Trophoblast cell (in vitro differentiated cells and primary cell): Measurements from ENCODE around the gene GRM5.

Experiments used
- DNase-seq, 2 donors: peaks; one replicate each; pipeline ENCODE4 v3.0.0-alpha.2; 2016
- H2AFZ ChIP-seq: 2 replicates; pipeline ENCODE4 v1.6.1; 2013; ENCODE audit warnings: low read length, moderate library complexity, mild to moderate bottlenecking; ENCODE audit not compliant: insufficient read depth, poor library complexity
- H2AK5ac ChIP-seq: 2 replicates; pipeline ENCODE4 v1.6.1; 2013; ENCODE audit warnings: mild to moderate bottlenecking, low read length
- H2BK120ac ChIP-seq: 2 replicates; pipeline ENCODE4 v1.6.1; 2013; ENCODE audit warnings: low read length, mild to moderate bottlenecking, moderate library complexity; ENCODE audit not compliant: insufficient read depth, poor library complexity
- H2BK12ac ChIP-seq: 2 replicates; pipeline ENCODE4 v1.6.1; 2013; ENCODE audit warnings: mild to moderate bottlenecking, low read length, moderate library complexity
- H2BK5ac ChIP-seq: 2 replicates; pipeline ENCODE4 v1.6.1; 2013; ENCODE audit warnings: low read length, low read depth, moderate library complexity, mild to moderate bottlenecking; ENCODE audit not compliant: poor library complexity
- H3K14ac ChIP-seq: 2 replicates; pipeline ENCODE4 v1.6.1; 2013; ENCODE audit warnings: mild to moderate bottlenecking, low read length
- H3K18ac ChIP-seq: 2 replicates; pipeline ENCODE4 v1.6.1; 2013; ENCODE audit warnings: mild to moderate bottlenecking, low read length
- H3K23ac ChIP-seq: 2 replicates; pipeline ENCODE4 v1.6.1; 2013; ENCODE audit warnings: low read length
- H3K27ac ChIP-seq: 2 replicates; pipeline ENCODE4 v1.5.1; 2013; ENCODE audit warnings: low read depth, mild to moderate bottlenecking, inconsistent platforms, low read length, moderate library complexity
- H3K27me3 ChIP-seq: 2 replicates; pipeline ENCODE4 v1.6.1; 2013; ENCODE audit warnings: inconsistent platforms, mild to moderate bottlenecking, low read length, moderate library complexity; ENCODE audit not compliant: insufficient read depth
- H3K36me3 ChIP-seq, 2 experiments: 1 replicate in 1 of 2; 2 replicates in 1 of 2; pipeline ENCODE4 v1.6.1; 2013; ENCODE audit warnings: low read length in 2 of 2, mild to moderate bottlenecking in 2 of 2, moderate library complexity in 1 of 2; ENCODE audit not compliant: insufficient read depth in 2 of 2, control insufficient read depth in 1 of 2
- H3K4ac ChIP-seq: 2 replicates; pipeline ENCODE4 v1.6.1; 2013; ENCODE audit warnings: low read depth, mild to moderate bottlenecking, low read length, moderate library complexity
- H3K4me1 ChIP-seq, 2 experiments: 1 replicate in 1 of 2; 2 replicates in 1 of 2; pipeline ENCODE4 v1.6.1; 2013; ENCODE audit warnings: low read length in 2 of 2, mild to moderate bottlenecking in 2 of 2, moderate library complexity in 1 of 2; ENCODE audit not compliant: insufficient read depth in 2 of 2, control insufficient read depth in 1 of 2
- H3K4me2 ChIP-seq: 2 replicates; pipeline ENCODE4 v1.6.1; 2013; ENCODE audit warnings: inconsistent platforms, mild to moderate bottlenecking, low read length, moderate library complexity
- H3K4me3 ChIP-seq: 2 replicates; pipeline ENCODE4 v1.5.1; 2013; ENCODE audit warnings: mild to moderate bottlenecking, low read depth, low read length, inconsistent platforms
- H3K79me1 ChIP-seq: one replicate; pipeline ENCODE4 v1.6.1; 2013; ENCODE audit warnings: low read length
- H3K79me2 ChIP-seq: 2 replicates; pipeline ENCODE4 v1.6.1; 2013; ENCODE audit warnings: low read length, mild to moderate bottlenecking; ENCODE audit not compliant: control insufficient read depth, insufficient read depth, poor library complexity
- H3K9ac ChIP-seq: 2 replicates; pipeline ENCODE4 v1.6.1; 2013; ENCODE audit warnings: mild to moderate bottlenecking, low read length
- H3K9me3 ChIP-seq: 2 replicates; pipeline ENCODE4 v1.6.1; 2013; ENCODE audit warnings: low read depth, mild to moderate bottlenecking, control low read depth, inconsistent platforms, low read length; ENCODE audit not compliant: insufficient read depth
- H4K12ac ChIP-seq: 2 replicates; pipeline ENCODE4 v1.6.1; 2013; ENCODE audit warnings: low read depth, mild to moderate bottlenecking, low read length, moderate library complexity
- H4K8ac ChIP-seq: 2 replicates; pipeline ENCODE4 v1.6.1; 2013; ENCODE audit warnings: low read depth, mild to moderate bottlenecking, low read length, moderate library complexity
- H4K91ac ChIP-seq: one replicate; pipeline ENCODE4 v1.6.1; 2013; ENCODE audit warnings: low read depth, mild to moderate bottlenecking, low read length, moderate library complexity
- WGBS: extraction: QIAGEN DNeasy Blood & Tissue Kit; methylation state at CpG from one replicate; pipeline ENCODE4 v1.1.7; 2013; ENCODE audit warnings: missing lambda C conversion rate; ENCODE audit not compliant: insufficient read length, insufficient coverage; ENCODE audit errors: extremely low coverage; 5-methylcytosine and 5-hydroxymethylcytosine counted together

Gene GRM5

GRCh38 chr11:88799771-88800500 is 265.8 kb downstream of the GRM5 start:
- Histone ChIP-seq H3K79me1 (no peaks in the 10 kb centered on the region), H2BK120ac (no peak overlapping the region), H3K14ac (no peak overlapping the region), H3K4me1 (no peaks in the 10 kb centered on the region), H3K27me3 (no peaks in the 10 kb centered on the region), H4K8ac (no peak overlapping the region), H2AK5ac (no peak overlapping the region), H3K18ac (no peak overlapping the region), H3K36me3 (no peaks in the 10 kb centered on the region), H4K12ac (no peak overlapping the region), H3K9ac (no peak overlapping the region), H3K9me3 (no peaks in the 10 kb centered on the region), H3K4me2 (no peak overlapping the region), H3K23ac (no peak overlapping the region), H2AFZ (no peak overlapping the region), H3K79me2 (no peaks in the 10 kb centered on the region), H2BK12ac (no peak overlapping the region), H3K27ac (no peak overlapping the region), H4K91ac (no peak overlapping the region), H3K4me3 (no peak overlapping the region), H3K4ac (no peak overlapping the region), H2BK5ac (no peak overlapping the region)
- WGBS: no CpG with 5 or more reads among the region's 1 CpG
- DNase-seq: no peak

GRCh38 chr11:88790182-88790581 is 275.6 kb downstream of the GRM5 start:
- no peaks in the 10 kb centered on the region for H3K27me3 ChIP-seq
- no peak overlapping the region for H2BK12ac ChIP-seq
- H3K4me3 ChIP-seq: no peak overlapping the region
- no peak overlapping the region for H2BK5ac ChIP-seq
- no peaks in the 10 kb centered on the region for H3K79me1 ChIP-seq
- no peak overlapping the region for H3K4ac ChIP-seq
- H3K4me1 ChIP-seq: no peaks in the 10 kb centered on the region
- no peak overlapping the region for H3K9ac ChIP-seq
- H4K91ac ChIP-seq: no peak overlapping the region
- no peak overlapping the region for H3K14ac ChIP-seq
- no peak overlapping the region for H2AK5ac ChIP-seq
- no peak overlapping the region for H2BK120ac ChIP-seq
- no peak overlapping the region for H2AFZ ChIP-seq
- no peak overlapping the region for H3K27ac ChIP-seq
- no peaks in the 10 kb centered on the region for H3K9me3 ChIP-seq
- no peak for DNase-seq
- H3K4me2 ChIP-seq: no peak overlapping the region
- H4K8ac ChIP-seq: no peak overlapping the region
- no peaks in the 10 kb centered on the region for H3K79me2 ChIP-seq
- no peaks in the 10 kb centered on the region for H3K36me3 ChIP-seq
- no peak overlapping the region for H4K12ac ChIP-seq
- H3K18ac ChIP-seq: no peak overlapping the region
- H3K23ac ChIP-seq: no peak overlapping the region

GRCh38 chr11:88779577-88779976 is 286.2 kb downstream of the GRM5 start:
- H3K27ac ChIP-seq: no peak overlapping the region
- no peak for DNase-seq
- H4K8ac ChIP-seq: no peak overlapping the region
- no peak overlapping the region for H2AK5ac ChIP-seq
- no peak overlapping the region for H3K14ac ChIP-seq
- H3K27me3 ChIP-seq: no peaks in the 10 kb centered on the region
- WGBS: no CpG with 5 or more reads among the region's 4 CpGs
- H4K12ac ChIP-seq: no peak overlapping the region
- H2BK12ac ChIP-seq: no peak overlapping the region
- no peak overlapping the region for H3K4ac ChIP-seq
- no peak overlapping the region for H2BK5ac ChIP-seq
- H3K4me1 ChIP-seq: no peaks in the 10 kb centered on the region
- no peak overlapping the region for H3K9ac ChIP-seq
- no peaks in the 10 kb centered on the region for H3K79me1 ChIP-seq
- no peak overlapping the region for H2AFZ ChIP-seq
- H3K4me3 ChIP-seq: no peak overlapping the region
- H3K23ac ChIP-seq: no peak overlapping the region
- no peak overlapping the region for H3K4me2 ChIP-seq
- peaks cover 1% of the 10 kb centered on the region for H3K9me3 ChIP-seq
- H3K36me3 ChIP-seq: no peaks in the 10 kb centered on the region
- no peak overlapping the region for H4K91ac ChIP-seq
- H2BK120ac ChIP-seq: no peak overlapping the region
- H3K79me2 ChIP-seq: no peaks in the 10 kb centered on the region
- no peak overlapping the region for H3K18ac ChIP-seq

GRCh38 chr11:88770475-88771079 is 295.2 kb downstream of the GRM5 start:
- Histone ChIP-seq H2BK12ac (no peak overlapping the region), H3K27ac (no peak overlapping the region), H3K4me2 (no peak overlapping the region), H3K18ac (no peak overlapping the region), H2BK5ac (no peak overlapping the region), H4K12ac (no peak overlapping the region), H3K79me2 (no peaks in the 10 kb centered on the region), H3K14ac (no peak overlapping the region), H3K9ac (no peak overlapping the region), H3K4me3 (no peak overlapping the region), H3K36me3 (no peaks in the 10 kb centered on the region), H3K79me1 (no peaks in the 10 kb centered on the region), H3K4me1 (no peaks in the 10 kb centered on the region), H2AFZ (no peak overlapping the region), H3K9me3 (no peaks in the 10 kb centered on the region), H4K8ac (no peak overlapping the region), H3K4ac (no peak overlapping the region), H2AK5ac (no peak overlapping the region), H3K27me3 (no peaks in the 10 kb centered on the region), H2BK120ac (no peak overlapping the region), H4K91ac (no peak overlapping the region), H3K23ac (no peak overlapping the region)
- no peak for DNase-seq
- no CpG with 5 or more reads among the region's 3 CpGs for WGBS
